NCI-H1436 treated with DMSO at 0.1 percent for 48 hours (cell line): ENCODE data around the gene LCP1.

ENCODE experiments used
- DNase-seq: peaks from one replicate; lab custom pipeline; 2025; lab: John Stamatoyannopoulos, UW

The LCP1 gene

GRCh38 chr13:46101002-46101401 is 81.0 kb downstream of the LCP1 start:
- DNase-seq: no peak

GRCh38 chr13:46100191-46100815 is 81.7 kb downstream of the LCP1 start:
- DNase-seq: no peak

GRCh38 chr13:46097663-46098062 is 84.3 kb downstream of the LCP1 start:
- no peak for DNase-seq

- DNase-seq: no peak
Measured at GRCh38 chr13:46097015-46097414, 85.0 kb downstream of the LCP1 start.

GRCh38 chr13:46094478-46094877 is 87.5 kb downstream of the LCP1 start:
- no peak for DNase-seq

- no peak for DNase-seq
Measured at GRCh38 chr13:46088821-46089562, 93.0 kb downstream of the LCP1 start.

GRCh38 chr13:46087481-46087880 is 94.5 kb downstream of the LCP1 start:
- DNase-seq: no peak

GRCh38 chr13:46086985-46087384 is 95.0 kb downstream of the LCP1 start:
- no peak for DNase-seq

GRCh38 chr13:46086421-46086922 is 95.5 kb downstream of the LCP1 start:
- no peak for DNase-seq

- no peak for DNase-seq
Measured at GRCh38 chr13:46085737-46086136, 96.2 kb downstream of the LCP1 start.

- DNase-seq: no peak
Measured at GRCh38 chr13:46082324-46082723, 99.7 kb downstream of the LCP1 start.

- DNase-seq: no peak
Measured at GRCh38 chr13:46079770-46080169, 102.2 kb downstream of the LCP1 start.

- no peak for DNase-seq
Measured at GRCh38 chr13:46077265-46077664, 104.7 kb downstream of the LCP1 start.

GRCh38 chr13:46076827-46077226 is 105.2 kb downstream of the LCP1 start:
- no peak for DNase-seq
